NAMALWA (cell line): ENCODE measurements around the gene OGDH.
A peak's percentile ranks its signal among the peaks of the same experiment; 100 is the strongest.

ENCODE experiments used
- DNase-seq: peaks from one replicate; pipeline ENCODE4 v3.0.0-alpha.2; 2015; ENCODE audit warnings: low spot score

OGDH gene

GRCh38 chr7:44738051-44738723 is 131.8 kb downstream of the OGDH start:
- no peak for DNase-seq

DNA sequence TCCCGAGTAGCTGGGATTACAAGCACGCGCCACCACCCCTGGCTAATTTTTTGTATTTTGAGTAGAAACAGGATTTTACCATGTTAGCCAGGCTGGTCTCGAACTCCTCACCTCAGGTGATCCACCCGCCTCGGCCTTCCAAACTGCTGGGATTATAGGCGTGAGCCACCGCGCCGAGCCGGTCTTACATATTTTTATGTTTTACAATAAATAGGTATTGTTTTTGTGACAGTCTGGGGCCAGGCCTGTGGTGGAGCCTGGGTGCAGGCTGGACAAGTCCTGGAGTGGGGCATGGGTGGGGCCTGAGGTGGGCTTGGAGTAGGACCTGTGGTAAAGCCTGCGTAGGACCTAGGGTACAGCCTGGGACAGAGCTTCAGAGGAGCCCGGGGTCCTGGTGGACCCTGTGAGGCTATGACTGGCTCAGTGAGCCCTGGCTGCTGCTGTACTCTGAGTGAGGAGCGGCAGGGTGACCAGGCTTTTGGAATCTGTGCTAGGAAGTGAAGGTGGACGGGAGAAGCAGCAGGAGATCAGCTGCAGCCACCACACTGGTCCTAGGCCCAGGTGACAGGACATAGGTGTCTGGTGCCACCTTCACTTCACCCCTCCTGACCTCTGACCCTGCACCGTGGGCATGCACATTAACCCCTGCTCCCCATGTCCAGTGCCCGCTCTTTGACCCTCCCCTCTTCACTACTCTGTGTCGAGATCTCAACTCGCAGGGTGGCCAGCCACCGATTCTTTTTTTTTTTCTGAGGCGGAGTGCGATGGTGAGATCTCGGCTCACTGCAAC is 132.6 kb downstream of the OGDH start:
- no peak for DNase-seq

- DNase-seq, result no peak
Observed at GRCh38 chr7:44740055-44740454, 133.6 kb downstream of the OGDH start.

DNA sequence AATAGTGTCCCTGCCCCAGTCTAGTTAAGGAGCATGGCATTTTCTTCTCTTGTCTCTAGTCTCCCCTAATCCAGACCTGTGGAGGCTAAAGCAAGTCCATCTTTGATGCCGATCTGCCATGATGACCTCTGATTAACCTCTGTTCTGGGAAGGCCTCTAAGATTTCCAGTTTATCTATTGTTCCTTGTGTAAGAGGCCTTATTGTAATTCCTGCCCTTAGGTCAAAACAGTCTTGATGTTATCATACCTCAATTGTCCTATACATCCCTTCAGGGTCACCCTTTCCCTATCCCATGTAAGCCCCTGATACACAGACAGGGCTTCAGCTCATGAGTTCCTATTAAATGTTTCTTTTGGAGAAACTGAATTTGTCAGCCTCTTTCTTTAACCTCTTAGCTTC is 137.3 kb downstream of the OGDH start:
- DNase-seq, result no peak

GRCh38 chr7:44748045-44748947 is 141.9 kb downstream of the OGDH start, which contains the start of gene ZMIZ2:
Gene ZMIZ2, plus strand, starts transcription at chr7:44748847. Its CDS starts 7,403 bp downstream, at chr7:44756250.
- peak; percentile 95 for DNase-seq

DNA sequence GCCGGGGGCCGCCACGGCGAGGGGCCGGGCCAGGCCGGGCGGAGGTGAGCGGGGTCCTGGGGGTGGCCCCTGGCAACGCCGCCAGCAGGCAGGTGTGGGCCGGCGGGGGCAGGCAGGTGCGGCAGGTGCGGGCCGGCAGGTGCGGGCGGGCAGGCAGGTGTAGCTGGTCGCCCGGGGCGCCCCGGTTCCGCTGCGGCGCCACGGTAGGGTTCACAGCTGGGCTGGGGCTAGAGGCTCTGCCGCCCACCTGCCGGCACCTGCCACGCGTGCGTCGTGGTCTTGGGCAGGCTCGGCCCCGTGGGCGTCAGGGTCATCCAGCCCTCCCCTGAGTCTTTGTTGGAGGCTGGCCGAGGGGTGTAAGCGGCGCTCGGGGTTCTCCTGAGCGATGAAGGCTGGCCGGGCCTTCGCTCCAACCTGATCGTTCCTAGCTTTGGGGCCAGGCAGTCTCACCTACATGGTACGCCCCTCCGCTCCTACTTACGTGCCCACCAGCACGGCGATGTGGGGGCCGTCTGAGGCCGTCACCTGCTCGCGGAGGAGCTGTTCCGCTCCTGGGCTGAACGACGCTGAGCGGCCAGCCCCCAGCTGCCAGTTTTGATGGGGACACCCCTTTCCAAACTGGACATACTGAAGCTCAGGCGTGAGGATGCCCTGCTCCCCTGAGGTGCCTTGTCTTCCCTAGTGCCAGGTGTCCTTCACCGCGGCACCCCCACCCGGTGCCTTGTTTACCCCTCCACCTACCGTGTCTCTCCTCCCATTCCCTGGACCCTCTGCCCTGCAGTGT is 142.7 kb downstream of the OGDH start:
- DNase-seq, result peak; percentile 63

DNA sequence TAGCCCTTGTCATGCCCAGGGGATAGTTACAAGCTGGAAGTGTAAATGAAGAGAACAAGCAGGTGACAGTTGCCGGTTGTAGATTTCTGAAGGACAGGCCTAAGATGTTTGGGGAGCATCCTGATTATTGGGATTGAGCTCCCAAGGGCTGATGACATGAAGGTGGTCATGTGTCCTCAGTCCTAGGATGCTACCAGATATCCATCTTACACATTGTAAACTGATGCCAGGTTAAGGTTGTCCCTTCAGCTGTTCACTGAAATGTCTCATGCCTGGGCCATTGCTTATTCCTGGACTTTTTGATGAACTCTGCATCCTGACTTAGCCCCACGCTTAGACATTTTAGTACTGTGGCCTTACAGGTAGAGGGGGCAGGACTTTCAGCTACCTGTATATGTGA is 143.6 kb downstream of the OGDH start:
- DNase-seq, result peak; percentile 26

DNA sequence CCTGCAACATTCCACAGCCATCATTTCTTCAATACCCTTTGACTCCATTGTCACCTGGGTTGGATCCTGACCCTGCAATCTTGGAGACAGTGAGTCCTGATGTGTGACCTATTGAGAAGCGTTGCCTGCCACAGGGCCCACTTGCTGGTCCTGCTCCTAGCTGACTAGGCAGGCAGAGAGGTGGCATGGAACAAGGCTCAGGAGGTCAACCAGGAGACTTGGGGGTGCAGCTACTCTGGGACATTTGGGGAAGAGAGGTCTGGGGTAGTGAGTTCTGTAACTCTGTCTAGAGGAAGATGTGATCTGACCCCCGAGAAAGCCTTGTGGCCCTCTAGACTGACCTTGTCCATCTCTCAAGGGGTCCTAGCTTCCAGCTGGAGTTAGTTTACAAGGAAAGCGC is 144.0 kb downstream of the OGDH start:
- peak; percentile 32 for DNase-seq

- DNase-seq, result peak; percentile 79
Observed at GRCh38 chr7:44750921-44751571, 144.6 kb downstream of the OGDH start.

DNA sequence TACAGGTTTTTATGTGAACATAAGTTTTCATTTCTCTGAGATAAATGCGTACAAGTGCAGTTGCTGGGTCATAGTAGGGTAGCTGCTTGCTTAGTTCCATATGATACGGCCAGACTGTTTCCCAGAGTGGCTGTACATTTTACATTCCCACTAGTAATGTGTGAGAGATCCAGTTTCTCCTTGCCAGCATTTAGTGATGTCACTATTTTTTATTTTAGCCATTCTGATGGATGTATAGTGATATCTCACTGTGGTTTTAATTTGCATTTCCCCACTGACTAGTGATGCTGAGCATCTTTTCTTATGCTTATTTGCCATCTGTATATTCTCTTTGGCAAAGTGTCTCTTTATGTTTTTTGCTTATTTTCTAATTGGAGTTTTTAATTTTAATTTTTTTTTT is 146.4 kb downstream of the OGDH start:
- DNase-seq, result no peak

- no peak for DNase-seq
Observed at GRCh38 chr7:44754802-44755697, 148.6 kb downstream of the OGDH start.

GRCh38 chr7:44755698-44756627 is 149.5 kb downstream of the OGDH start:
- no peak for DNase-seq

- no peak for DNase-seq
Observed at GRCh38 chr7:44756904-44757303, 150.5 kb downstream of the OGDH start.

GRCh38 chr7:44757311-44757710 is 150.9 kb downstream of the OGDH start:
- DNase-seq, result no peak

- no peak for DNase-seq
Observed at GRCh38 chr7:44757739-44758138, 151.3 kb downstream of the OGDH start.
